Duodenal mucosa (tissue), 2 donors: ENCODE results near the gene SIL1.
"Not testable (repeated sequence)": the region's sequence is repeated elsewhere in the genome, so short reads cannot be mapped to it uniquely, and the experiment has no call there.

Experiments
- H3K27ac ChIP-seq: one replicate; pipeline ENCODE4 v1.7.0; 2013; ENCODE audit warnings: low read depth, low read length
- H3K27me3 ChIP-seq, 2 donors: one replicate each; pipeline ENCODE4 v1.7.0; 2013; ENCODE audit warnings: low read length in 2 of 2, control low read depth in 1 of 2; ENCODE audit not compliant: insufficient read depth in 2 of 2, control insufficient read depth in 1 of 2
- H3K36me3 ChIP-seq, 2 donors: one replicate each; pipeline ENCODE4 v1.7.0; 2013; ENCODE audit warnings: low read length in 2 of 2, control low read depth in 1 of 2; ENCODE audit not compliant: insufficient read depth in 2 of 2, control insufficient read depth in 1 of 2
- H3K4me1 ChIP-seq, 2 donors: one replicate each; pipeline ENCODE4 v1.7.0; 2013; ENCODE audit warnings: low read length in 2 of 2, control low read depth in 1 of 2; ENCODE audit not compliant: insufficient read depth in 2 of 2, control insufficient read depth in 1 of 2
- H3K4me3 ChIP-seq, 2 donors: one replicate each; pipeline ENCODE4 v1.7.0; 2013; ENCODE audit warnings: low read length in 2 of 2, low read depth in 1 of 2
- H3K9ac ChIP-seq, 2 donors: one replicate each; pipeline ENCODE4 v1.7.0; 2013; ENCODE audit warnings: low read length in 2 of 2, low read depth in 1 of 2
- H3K9me3 ChIP-seq, 2 donors: one replicate each; pipeline ENCODE4 v1.7.0; 2013; ENCODE audit warnings: low read length in 2 of 2, control low read depth in 1 of 2; ENCODE audit not compliant: control insufficient read depth in 1 of 2

The SIL1 gene

DNA sequence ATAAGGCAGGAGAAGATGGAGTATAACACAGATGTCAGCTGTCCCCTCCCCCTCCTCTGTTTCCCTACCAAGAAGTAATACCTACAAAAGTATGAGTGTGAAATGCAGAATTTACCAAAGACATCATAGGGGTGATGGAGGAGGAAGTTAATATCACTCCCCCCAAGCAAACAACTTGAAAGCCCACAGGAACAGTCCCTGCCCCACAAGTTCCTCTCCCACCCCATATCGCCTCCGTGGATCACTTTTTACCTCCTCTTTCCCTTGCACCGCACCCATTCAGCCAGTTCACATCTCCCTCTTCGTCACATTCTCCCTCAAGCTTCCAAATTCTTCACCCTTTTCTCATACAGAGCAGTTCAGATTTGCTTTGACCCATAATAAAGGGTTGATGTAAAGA, 7.0 kb upstream of the SIL1 start:
- H3K4me1 ChIP-seq, result no peaks in the 10 kb centered on the region
- H3K27ac ChIP-seq, result no peak overlapping the region
- no peak overlapping the region for H3K4me3 ChIP-seq
- H3K9ac ChIP-seq, result no peak overlapping the region
- H3K27me3 ChIP-seq, result no peaks in the 10 kb centered on the region
- H3K36me3 ChIP-seq, result no peaks in the 10 kb centered on the region
- H3K9me3 ChIP-seq, result no peaks in the 10 kb centered on the region

DNA sequence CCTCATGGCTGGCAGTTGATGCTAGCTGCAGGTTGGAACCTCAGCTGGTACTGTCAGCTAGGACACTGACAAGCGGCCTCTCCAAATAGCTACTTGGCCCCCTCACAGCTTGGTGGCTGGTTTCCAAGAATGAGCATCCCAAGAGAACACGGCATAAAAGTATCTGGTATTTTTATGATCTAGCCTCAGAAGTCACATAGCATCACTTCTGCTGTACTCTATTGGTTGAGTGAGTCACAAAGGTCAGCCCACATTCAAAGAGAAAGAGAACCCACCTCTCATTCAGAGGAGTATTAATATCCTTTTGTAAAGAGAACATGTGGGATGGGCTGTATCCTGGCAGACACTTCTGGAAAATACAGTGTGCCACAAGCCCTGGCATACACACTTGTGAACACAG, 6.0 kb upstream of the SIL1 start:
- Histone ChIP-seq H3K36me3 (no peaks in the 10 kb centered on the region), H3K27ac (no peak overlapping the region), H3K27me3 (no peaks in the 10 kb centered on the region), H3K9ac (no peak overlapping the region), H3K4me1 (no peaks in the 10 kb centered on the region), H3K4me3 (no peak overlapping the region), H3K9me3 (no peaks in the 10 kb centered on the region)

DNA sequence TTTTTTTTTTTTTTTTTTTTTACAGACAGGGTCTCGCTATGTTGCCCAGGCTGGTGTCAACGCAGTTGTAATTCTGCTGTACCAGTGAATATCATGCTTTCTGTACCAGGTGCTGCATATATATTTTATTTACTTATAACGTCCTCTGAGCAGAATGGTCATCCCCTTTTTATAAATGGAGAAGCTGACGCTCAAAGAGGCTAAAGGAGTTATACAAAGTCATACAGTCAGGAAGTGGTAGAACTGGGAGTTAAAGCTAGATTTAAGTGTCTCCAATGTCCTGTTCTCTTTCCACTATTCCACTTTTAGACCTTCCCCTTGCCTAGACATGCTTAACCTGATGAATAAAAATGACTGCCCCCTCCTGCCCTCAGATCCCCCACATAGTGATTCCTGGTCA, 1.2 kb upstream of the SIL1 start:
- no peaks in the 10 kb centered on the region for H3K9me3 ChIP-seq
- no peaks in the 10 kb centered on the region for H3K36me3 ChIP-seq
- no peak overlapping the region for H3K27ac ChIP-seq
- H3K4me3 ChIP-seq, result no peak overlapping the region
- H3K27me3 ChIP-seq, result no peaks in the 10 kb centered on the region
- H3K4me1 ChIP-seq, result no peaks in the 10 kb centered on the region
- H3K9ac ChIP-seq, result no peak overlapping the region

DNA sequence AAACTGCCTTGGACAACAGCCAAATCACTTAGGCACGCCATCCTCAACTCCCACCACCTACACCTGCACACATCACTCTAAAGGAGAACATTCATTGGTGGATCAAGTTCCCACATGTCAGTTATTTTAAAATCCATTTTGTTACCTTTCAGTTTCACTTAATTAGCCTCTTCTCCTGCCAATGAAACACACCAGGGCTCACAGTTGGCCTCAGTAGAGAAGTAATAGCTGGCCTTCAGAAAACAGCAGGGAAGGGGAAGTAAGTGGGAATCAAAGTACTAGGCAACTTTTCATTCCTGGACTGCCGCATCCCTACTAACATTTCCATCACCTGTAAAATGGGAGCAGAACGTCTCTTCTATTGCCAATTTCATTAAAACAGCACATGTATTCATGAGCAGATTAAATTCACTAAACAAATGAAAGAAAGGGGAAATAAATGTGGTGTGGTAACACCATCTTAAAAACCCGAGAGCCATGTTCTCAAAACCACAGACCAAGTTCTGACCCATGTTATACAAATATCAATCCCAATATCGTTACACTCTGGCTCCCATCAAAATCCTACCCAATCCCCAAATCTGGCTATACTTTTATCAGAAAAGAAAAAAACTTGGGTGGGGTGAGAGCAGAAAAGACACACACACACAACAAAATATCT, 1.7 kb downstream of the SIL1 start:
- Histone ChIP-seq H3K4me1 (no peaks in the 10 kb centered on the region), H3K4me3 (no peak overlapping the region), H3K27ac (no peak overlapping the region), H3K27me3 (no peaks in the 10 kb centered on the region), H3K9me3 (no peaks in the 10 kb centered on the region), H3K9ac (no peak overlapping the region), H3K36me3 (peaks cover 0 to 8% of the 10 kb centered on the region in 2 donors)

DNA sequence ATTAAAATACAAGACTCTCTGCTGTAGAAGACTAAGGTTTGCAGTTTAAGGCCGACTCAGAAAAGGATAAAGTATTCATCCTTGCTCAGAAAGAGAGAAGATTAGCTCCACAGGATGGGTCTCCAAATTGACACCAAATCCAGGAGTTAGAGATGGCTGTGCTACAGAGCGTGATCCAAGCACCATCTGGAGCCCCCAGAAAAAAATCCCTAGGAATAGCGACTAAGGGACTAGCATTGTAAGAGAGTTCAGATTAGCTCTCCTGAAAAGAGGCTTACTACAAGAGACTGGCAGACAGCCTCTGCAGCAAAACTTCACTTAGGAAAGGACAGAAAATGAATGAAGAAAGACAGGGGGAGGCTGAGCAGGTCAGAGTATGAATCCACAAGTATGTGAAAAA, 3.7 kb downstream of the SIL1 start:
- no peak overlapping the region for H3K27ac ChIP-seq
- H3K9me3 ChIP-seq, result no peaks in the 10 kb centered on the region
- H3K36me3 ChIP-seq, result peaks cover 0 to 8% of the 10 kb centered on the region in 2 donors

DNA sequence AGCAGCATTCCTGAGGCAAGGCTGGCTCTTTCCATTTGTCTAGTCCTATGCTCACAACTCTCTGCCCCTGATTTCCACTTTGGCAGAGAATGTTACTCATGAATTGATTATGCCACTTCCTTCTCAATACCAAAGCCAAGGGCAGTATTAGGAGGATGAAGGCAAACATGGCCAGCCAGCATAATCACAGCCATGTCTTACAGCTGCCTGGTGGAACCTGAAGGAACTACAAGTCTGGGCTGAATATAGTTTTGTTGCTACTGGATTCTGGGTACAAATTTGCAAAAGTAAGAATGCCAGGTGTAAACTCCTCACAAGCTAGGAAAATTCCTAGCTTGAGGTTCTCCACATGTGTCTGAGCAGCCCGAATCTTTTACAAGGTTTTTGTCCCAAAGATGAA, 4.2 kb downstream of the SIL1 start:
- Histone ChIP-seq H3K36me3 (peaks cover 0 to 8% of the 10 kb centered on the region in 2 donors), H3K9me3 (no peaks in the 10 kb centered on the region), H3K4me3 (no peak overlapping the region), H3K4me1 (no peaks in the 10 kb centered on the region), H3K9ac (no peak overlapping the region), H3K27me3 (no peaks in the 10 kb centered on the region), H3K27ac (no peak overlapping the region)

More for the DNA sequence above, 3.7 kb downstream of the SIL1 start:
- Histone ChIP-seq H3K4me1 (no peaks in the 10 kb centered on the region), H3K27me3 (no peaks in the 10 kb centered on the region), H3K9ac (no peak overlapping the region), H3K4me3 (no peak overlapping the region)

DNA sequence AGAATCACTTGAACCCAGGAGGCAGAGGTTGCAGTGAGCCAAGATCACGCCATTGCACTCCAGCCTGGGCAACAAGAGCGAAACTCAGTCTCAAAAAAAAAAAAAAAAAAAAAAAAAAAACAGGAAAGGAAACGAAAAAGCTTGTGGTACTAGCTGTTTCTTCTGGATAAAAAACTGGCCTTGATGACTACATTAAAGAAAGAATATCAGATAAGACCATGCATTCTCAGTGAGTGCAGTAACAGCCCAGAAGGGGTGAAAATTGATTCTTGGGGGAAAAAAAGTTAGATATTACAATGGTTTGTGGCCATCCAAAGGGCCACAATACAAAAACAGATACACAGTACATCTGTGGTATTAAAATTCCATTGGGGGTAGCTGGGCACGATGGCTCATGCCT, 5.3 kb downstream of the SIL1 start:
- H3K27me3 ChIP-seq, H3K4me1 ChIP-seq, H3K9me3 ChIP-seq, H3K4me3 ChIP-seq, H3K27ac ChIP-seq, H3K9ac ChIP-seq, H3K36me3 ChIP-seq: not testable (repeated sequence)

DNA sequence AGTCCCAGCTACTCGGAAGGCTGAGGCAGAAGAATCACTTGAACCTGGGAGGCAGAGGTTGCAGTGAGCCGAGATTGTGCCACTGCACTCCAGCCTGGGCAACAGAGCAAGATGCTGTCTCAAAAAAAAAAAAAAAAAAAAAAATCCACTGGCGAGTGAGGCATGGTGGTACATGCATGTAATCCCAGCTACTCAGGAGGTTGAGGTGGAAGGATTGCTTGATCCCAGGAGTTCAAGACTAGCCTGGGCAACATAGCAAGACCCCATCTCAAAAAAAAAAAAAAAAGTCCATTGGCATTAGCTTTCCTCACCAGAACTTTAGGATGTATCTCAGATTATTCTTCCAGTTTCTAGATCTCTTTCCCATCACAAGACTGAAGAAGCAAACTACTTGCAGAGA, 6.2 kb downstream of the SIL1 start:
- H3K27ac ChIP-seq, H3K4me1 ChIP-seq, H3K4me3 ChIP-seq, H3K36me3 ChIP-seq, H3K9me3 ChIP-seq, H3K27me3 ChIP-seq, H3K9ac ChIP-seq: not testable (repeated sequence)

DNA sequence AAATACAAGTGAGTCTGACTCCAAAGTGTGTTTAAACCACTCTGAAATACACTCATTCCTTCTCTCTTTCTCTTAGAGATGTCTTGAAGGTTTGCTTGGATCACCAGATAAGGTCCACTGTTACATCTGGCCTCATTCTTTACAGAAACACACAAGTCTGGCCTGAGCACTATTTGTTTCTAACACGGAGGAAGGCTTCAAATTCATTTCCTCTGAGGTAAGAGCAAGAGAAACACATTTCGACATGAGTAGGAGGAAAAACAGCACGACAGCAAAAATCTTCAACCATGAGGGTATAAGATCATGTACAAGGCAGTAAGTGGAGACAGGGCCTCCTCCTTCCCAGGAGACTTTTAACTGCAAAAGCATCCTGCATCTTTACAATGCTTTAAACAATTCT, 8.0 kb downstream of the SIL1 start:
- no peak overlapping the region for H3K4me3 ChIP-seq
- no peaks in the 10 kb centered on the region for H3K9me3 ChIP-seq
- no peak overlapping the region for H3K27ac ChIP-seq
- peaks cover 5 to 14% of the 10 kb centered on the region in 2 donors for H3K4me1 ChIP-seq
- no peaks in the 10 kb centered on the region for H3K27me3 ChIP-seq
- no peak overlapping the region for H3K9ac ChIP-seq
- peaks cover 0 to 8% of the 10 kb centered on the region in 2 donors for H3K36me3 ChIP-seq

DNA sequence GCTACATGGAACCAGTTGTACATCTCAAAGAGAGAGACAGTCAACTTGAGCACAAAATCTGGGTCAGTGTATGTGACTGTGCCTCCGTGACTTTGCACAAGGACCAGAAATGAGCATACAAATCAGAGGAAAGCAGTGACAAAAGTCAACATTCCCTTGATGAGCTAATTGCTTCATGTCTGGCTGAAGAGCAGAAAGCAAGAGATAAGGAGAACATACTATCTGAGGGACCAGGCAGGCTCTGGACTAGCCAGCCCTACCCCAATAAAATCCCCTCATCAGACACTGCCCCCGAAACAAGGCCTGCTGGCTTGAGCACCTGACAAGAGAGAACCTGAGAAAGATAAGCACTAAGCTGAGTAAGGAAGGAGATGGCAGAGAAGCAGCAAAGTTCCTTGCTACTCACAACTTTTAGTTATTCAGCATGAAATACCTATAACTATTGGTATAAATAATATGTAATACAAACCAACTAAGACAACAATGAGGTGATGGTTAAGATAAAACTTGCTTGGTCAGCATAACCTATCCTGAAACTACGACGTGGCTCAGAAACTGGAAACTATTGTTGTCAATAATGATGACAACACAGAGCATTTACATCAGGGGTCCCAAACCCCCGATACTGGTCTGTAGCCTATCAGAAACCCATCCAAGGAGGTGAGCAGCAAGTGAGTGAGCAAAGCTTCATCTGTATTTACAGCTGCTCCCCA, 9.5 kb downstream of the SIL1 start:
- Histone ChIP-seq H3K4me3 (no peak overlapping the region), H3K27me3 (no peaks in the 10 kb centered on the region), H3K9me3 (no peaks in the 10 kb centered on the region), H3K36me3 (peaks cover 0 to 5% of the 10 kb centered on the region in 2 donors), H3K9ac (no peak overlapping the region), H3K27ac (no peak overlapping the region), H3K4me1 (peaks cover 5 to 14% of the 10 kb centered on the region in 2 donors)
